ENCODE data around the gene AMDHD2. TPM values are rescaled to one million over a fixed set of nuclear protein-coding genes. Genes with fewer than 3 reads are reported as not detected.
"Not testable (repeated sequence)": the region's sequence is repeated elsewhere in the genome, so short reads cannot be mapped to it uniquely, and the experiment has no call there.

Gene AMDHD2
- total RNA-seq, 1 donor = 94.8 TPM

DNA sequence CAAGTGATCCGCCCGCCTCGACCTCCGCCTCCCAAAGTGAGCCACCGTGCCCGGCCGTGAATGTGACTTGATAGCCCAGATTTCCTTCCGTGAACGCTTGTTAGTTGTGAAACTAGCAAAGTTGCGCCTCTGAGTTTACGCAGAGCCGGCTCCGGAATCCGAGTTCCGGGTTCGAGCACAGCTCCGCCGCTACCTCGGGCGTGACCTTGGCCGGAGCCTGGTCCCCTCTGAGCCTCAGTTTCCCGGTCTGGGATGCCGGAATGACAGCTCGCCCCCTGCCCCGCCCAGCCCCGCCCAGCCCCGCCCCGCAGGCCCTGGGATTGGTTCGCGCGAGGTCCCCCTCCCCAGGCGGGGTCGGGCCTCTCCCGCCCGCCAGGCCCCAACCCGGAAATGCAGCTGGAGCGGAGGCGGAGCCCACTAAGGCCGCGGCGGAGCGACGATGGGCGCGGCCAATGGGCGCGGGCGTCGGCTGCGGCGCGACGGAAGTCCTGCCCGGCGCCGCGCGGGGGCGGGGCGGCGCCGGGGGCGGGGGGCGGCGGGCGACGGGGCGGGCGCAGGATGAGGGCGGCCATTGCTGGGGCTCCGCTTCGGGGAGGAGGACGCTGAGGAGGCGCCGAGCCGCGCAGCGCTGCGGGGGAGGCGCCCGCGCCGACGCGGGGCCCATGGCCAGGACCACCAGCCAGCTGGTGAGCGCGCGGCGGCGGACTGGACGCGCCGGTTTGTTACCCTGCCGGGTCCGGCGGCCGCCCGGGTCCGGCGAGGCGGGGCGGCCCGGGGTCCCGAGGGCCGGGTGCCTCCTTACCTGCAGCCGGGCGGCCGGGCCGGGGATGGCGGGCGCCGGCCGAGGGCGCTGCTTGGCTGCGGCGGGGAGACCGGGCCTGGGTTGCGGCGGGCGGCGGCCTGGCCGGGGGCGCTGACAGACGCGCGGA is 17.5 kb downstream of the AMDHD2 start, which contains the start of gene PDPK1:
Gene PDPK1 (plus strand): TSS at position 571 of the 929 bp plus-strand sequence. CDS start 92 bp downstream, at position 663.
- Histone ChIP-seq H3K4me3 (ENCODE audit: insufficient read depth, low read length) (peak within 1 kb of the TSS; percentile 74), H3K4me2 (ENCODE audit: insufficient read depth, low read length) (peak within 1 kb of the TSS; percentile 86), H2AFZ (ENCODE audit: low read length) (peak within 1 kb of the TSS; percentile 58), H3K27me3 (ENCODE audit: insufficient read depth, low read length) (no peaks in the 10 kb centered on the region), H3K9me3 (ENCODE audit: low read depth, low read length) (no peaks in the 10 kb centered on the region), H3K4me1 (ENCODE audit: insufficient read depth, low read length) (peaks cover 17% of the 10 kb centered on the region), H3K79me2 (ENCODE audit: insufficient read depth, low read length) (peaks cover 37% of the 10 kb centered on the region), H4K20me1 (ENCODE audit: insufficient read depth, low read length) (peaks cover 11% of the 10 kb centered on the region), H3K36me3 (ENCODE audit: insufficient read depth, low read length) (no peaks in the 10 kb centered on the region), H3K27ac (ENCODE audit: low read depth, low read length) (peak within 1 kb of the TSS; percentile 51)
- DNase-seq (ENCODE audit: insufficient read length, low spot score, missing footprints) = peak; percentile 100
- TF ChIP-seq, protein P1, sequence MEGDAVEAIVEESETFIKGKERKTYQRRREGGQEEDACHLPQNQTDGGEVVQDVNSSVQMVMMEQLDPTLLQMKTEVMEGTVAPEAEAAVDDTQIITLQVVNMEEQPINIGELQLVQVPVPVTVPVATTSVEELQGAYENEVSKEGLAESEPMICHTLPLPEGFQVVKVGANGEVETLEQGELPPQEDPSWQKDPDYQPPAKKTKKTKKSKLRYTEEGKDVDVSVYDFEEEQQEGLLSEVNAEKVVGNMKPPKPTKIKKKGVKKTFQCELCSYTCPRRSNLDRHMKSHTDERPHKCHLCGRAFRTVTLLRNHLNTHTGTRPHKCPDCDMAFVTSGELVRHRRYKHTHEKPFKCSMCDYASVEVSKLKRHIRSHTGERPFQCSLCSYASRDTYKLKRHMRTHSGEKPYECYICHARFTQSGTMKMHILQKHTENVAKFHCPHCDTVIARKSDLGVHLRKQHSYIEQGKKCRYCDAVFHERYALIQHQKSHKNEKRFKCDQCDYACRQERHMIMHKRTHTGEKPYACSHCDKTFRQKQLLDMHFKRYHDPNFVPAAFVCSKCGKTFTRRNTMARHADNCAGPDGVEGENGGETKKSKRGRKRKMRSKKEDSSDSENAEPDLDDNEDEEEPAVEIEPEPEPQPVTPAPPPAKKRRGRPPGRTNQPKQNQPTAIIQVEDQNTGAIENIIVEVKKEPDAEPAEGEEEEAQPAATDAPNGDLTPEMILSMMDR (IDR thresholded peaks at IDR 0.05; ENCODE audit: extremely low read depth, low read depth, low read length) = no peak

DNA sequence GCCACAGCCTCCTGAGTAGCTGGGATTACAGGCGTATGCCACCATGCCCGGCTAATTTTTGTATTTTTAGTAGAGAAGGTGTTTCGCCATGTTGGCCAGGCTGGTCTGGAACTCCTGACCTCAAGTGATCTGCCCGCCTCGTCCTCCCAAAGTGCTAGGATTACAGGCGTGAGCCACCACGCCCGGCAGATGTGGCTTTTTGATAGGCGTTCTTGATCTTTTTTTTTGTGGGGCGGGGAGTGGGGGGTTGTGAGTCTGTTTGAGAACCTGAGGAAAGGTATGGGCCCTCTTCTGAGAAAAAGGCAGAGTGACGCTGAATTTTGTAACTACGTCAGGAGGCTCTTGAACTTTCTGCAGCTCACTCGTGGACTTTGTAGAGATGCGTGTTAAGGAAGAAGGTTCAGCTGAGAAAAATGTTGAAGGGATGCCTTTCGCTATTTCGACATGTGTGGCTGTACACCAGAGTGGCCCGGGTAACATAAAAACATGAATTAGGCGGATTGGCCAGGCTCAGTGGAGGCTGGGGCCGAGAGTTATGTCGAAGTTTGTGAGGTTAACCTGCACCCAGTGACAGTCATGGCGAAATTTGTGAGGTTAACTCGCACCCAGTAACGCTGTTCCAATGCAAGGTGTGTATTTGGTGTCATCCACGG is 19.1 kb downstream of the AMDHD2 start:
- peak; percentile 34 for DNase-seq (ENCODE audit: insufficient read length, low spot score, missing footprints)
- H3K36me3 ChIP-seq (ENCODE audit: insufficient read depth, low read length); H3K27me3 ChIP-seq (ENCODE audit: insufficient read depth, low read length); H2AFZ ChIP-seq (ENCODE audit: low read length); H3K4me3 ChIP-seq (ENCODE audit: insufficient read depth, low read length); H3K9me3 ChIP-seq (ENCODE audit: low read depth, low read length): not testable (repeated sequence)
- Histone ChIP-seq H3K27ac (ENCODE audit: low read depth, low read length) (peak overlapping the region; percentile 33), H3K4me1 (ENCODE audit: insufficient read depth, low read length) (peaks cover 14% of the 10 kb centered on the region), H4K20me1 (ENCODE audit: insufficient read depth, low read length) (peaks cover 11% of the 10 kb centered on the region), H3K79me2 (ENCODE audit: insufficient read depth, low read length) (peaks cover 42% of the 10 kb centered on the region), H3K4me2 (ENCODE audit: insufficient read depth, low read length) (peak overlapping the region; percentile 40)

DNA sequence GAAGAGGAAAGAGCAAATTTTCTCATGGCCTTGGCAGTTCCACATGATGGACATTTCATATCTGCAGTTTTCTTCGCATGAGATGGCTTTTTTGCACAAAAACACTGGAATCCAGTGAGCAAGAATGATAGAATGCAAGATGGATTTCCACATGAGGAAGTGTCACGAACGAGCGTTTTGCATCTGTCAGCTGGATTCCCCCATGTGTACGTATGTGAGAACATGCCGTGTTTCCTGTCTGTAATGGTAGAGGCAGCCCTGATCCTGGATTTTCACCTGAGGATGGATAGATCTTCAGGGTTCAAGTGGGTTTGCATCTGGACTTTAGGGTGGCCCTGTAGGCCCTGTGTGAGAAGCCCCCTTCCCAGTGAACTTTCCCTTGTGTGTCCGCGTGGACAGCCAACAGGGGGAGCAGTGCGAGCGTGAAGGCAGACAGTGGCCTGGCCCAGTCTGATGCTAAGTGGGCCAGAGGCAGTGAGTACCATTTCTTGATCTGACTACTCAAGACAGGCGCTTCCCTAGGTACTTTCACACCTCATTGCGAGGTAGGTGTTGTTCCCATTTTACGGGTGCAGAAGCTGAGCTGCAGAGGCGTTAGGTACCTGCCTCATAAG is 19.8 kb downstream of the AMDHD2 start:
- not testable (repeated sequence) for H3K27me3 ChIP-seq (ENCODE audit: insufficient read depth, low read length); H3K36me3 ChIP-seq (ENCODE audit: insufficient read depth, low read length); DNase-seq (ENCODE audit: insufficient read length, low spot score, missing footprints); H3K9me3 ChIP-seq (ENCODE audit: low read depth, low read length); H2AFZ ChIP-seq (ENCODE audit: low read length); H3K4me3 ChIP-seq (ENCODE audit: insufficient read depth, low read length)
- peak overlapping the region; percentile 33 for H3K27ac ChIP-seq (ENCODE audit: low read depth, low read length)
- TF ChIP-seq, protein P1 (IDR thresholded peaks at IDR 0.05; ENCODE audit: extremely low read depth, low read depth, low read length) = peak; percentile 41
- H4K20me1 ChIP-seq (ENCODE audit: insufficient read depth, low read length) = peaks cover 11% of the 10 kb centered on the region
- peak overlapping the region; percentile 40 for H3K4me2 ChIP-seq (ENCODE audit: insufficient read depth, low read length)
- H3K4me1 ChIP-seq (ENCODE audit: insufficient read depth, low read length) = peaks cover 14% of the 10 kb centered on the region
- peaks cover 46% of the 10 kb centered on the region for H3K79me2 ChIP-seq (ENCODE audit: insufficient read depth, low read length)

DNA sequence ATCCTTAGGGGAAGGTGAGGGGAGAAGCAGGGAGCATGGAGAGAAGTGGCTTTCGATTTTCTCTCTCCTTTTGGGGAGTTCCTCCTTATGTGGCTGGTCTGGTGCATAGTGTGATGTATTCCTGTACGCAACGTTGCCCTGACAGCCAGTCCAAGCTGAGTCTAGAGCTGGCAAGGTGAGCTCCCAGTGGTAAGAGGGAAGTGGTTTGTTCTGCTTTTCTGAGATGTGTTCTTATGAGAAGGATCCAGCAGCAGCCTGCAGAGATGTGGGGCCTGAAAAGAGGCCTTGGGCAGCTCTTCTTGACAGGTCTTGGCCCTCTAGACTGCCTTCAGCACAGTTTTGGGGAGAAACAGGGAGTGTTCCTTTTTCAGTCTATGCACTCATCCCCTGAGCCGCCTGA is 20.7 kb downstream of the AMDHD2 start:
- not testable (repeated sequence) for H3K27me3 ChIP-seq (ENCODE audit: insufficient read depth, low read length); H3K4me3 ChIP-seq (ENCODE audit: insufficient read depth, low read length); DNase-seq (ENCODE audit: insufficient read length, low spot score, missing footprints); H3K36me3 ChIP-seq (ENCODE audit: insufficient read depth, low read length); H3K9me3 ChIP-seq (ENCODE audit: low read depth, low read length); H3K4me2 ChIP-seq (ENCODE audit: insufficient read depth, low read length); H3K27ac ChIP-seq (ENCODE audit: low read depth, low read length); H2AFZ ChIP-seq (ENCODE audit: low read length)
- peaks cover 14% of the 10 kb centered on the region for H3K4me1 ChIP-seq (ENCODE audit: insufficient read depth, low read length)
- peaks cover 56% of the 10 kb centered on the region for H3K79me2 ChIP-seq (ENCODE audit: insufficient read depth, low read length)
- H4K20me1 ChIP-seq (ENCODE audit: insufficient read depth, low read length) = peaks cover 11% of the 10 kb centered on the region

DNA sequence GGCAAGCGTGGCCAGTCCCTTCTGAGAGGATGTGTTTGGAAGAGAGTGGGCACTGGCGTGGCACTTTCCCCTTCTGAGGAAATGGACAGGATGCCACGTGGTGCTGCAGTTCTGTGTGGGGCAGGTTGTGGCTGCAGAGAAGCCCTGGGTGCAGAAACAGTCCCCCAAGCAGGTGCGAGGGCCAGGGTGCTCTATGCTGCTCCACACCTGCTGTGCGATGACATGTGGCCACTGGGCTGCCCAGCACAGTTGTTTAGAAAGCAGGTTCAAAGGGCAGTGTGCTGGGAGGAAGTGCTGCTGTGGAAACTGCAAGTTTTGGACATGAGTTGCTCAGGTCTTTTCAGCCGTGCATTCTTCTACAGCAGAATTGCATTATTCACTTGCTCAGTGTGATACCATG is 21.2 kb downstream of the AMDHD2 start:
- peak; percentile 10 for DNase-seq (ENCODE audit: insufficient read length, low spot score, missing footprints)
- H3K4me1 ChIP-seq (ENCODE audit: insufficient read depth, low read length) = peaks cover 14% of the 10 kb centered on the region
- not testable (repeated sequence) for H3K9me3 ChIP-seq (ENCODE audit: low read depth, low read length); H2AFZ ChIP-seq (ENCODE audit: low read length); H3K36me3 ChIP-seq (ENCODE audit: insufficient read depth, low read length); H3K27me3 ChIP-seq (ENCODE audit: insufficient read depth, low read length); H3K27ac ChIP-seq (ENCODE audit: low read depth, low read length); H3K4me2 ChIP-seq (ENCODE audit: insufficient read depth, low read length); H3K4me3 ChIP-seq (ENCODE audit: insufficient read depth, low read length)
- H4K20me1 ChIP-seq (ENCODE audit: insufficient read depth, low read length) = peaks cover 11% of the 10 kb centered on the region
- H3K79me2 ChIP-seq (ENCODE audit: insufficient read depth, low read length) = peaks cover 61% of the 10 kb centered on the region

DNA sequence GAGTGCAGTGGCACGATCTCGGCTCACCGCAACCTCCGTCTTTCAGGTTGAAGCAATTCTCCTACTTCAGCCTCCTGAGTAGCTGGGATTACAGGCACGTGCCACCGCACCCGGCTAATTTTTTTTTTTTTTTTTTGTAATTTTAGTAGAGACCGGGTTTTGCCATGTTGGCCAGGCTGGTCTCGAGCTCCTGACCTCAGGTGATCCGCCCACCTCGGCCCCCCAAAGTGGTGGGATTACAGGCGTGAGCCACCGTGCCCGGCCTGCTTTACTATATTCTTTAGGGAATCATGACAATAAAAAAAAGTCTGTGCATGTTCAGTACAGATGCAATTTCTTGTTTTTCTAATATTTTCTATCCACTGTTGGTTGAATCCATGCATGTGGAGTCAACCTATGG is 23.6 kb downstream of the AMDHD2 start:
- H4K20me1 ChIP-seq (ENCODE audit: insufficient read depth, low read length) = peaks cover 11% of the 10 kb centered on the region
- H3K27me3 ChIP-seq (ENCODE audit: insufficient read depth, low read length); H3K4me1 ChIP-seq (ENCODE audit: insufficient read depth, low read length): not testable (repeated sequence)

More for the DNA sequence above, 23.6 kb downstream of the AMDHD2 start:
- peaks cover 60% of the 10 kb centered on the region for H3K79me2 ChIP-seq (ENCODE audit: insufficient read depth, low read length)
- not testable (repeated sequence) for DNase-seq (ENCODE audit: insufficient read length, low spot score, missing footprints); H2AFZ ChIP-seq (ENCODE audit: low read length); H3K4me2 ChIP-seq (ENCODE audit: insufficient read depth, low read length); H3K4me3 ChIP-seq (ENCODE audit: insufficient read depth, low read length); H3K9me3 ChIP-seq (ENCODE audit: low read depth, low read length); H3K36me3 ChIP-seq (ENCODE audit: insufficient read depth, low read length); H3K27ac ChIP-seq (ENCODE audit: low read depth, low read length)

All from osteoblast (primary cell).